GM12878 (cell line): ENCODE results near the gene DEFB124. TPM values are rescaled to one million over a fixed set of nuclear protein-coding genes. Genes with fewer than 3 reads are reported as not detected.
A peak's percentile ranks its signal among the peaks of the same experiment; 100 is the strongest.

ENCODE experiments used
- ATAC-seq: fragments of 200-7000 bp; cut with Tn5 transposase; 3 replicates; pipeline ENCODE4 v1.9.1; 2020; ENCODE audit warnings: mild to moderate bottlenecking, moderate library complexity
- BruUV-seq: library from RNA; stranded (reverse); fragments of 400-500 nt; replicated peaks from 2 replicates; lab custom pipeline; 2021; lab: Mats Ljungman, UMichigan
- CTCF ChIA-PET: fragments of 300-600 bp; sonication (Branson Sonifier 250); formaldehyde crosslinking; extraction: SDS; loops from one replicate; lab custom pipeline; 2021; ENCODE audit warnings: inconsistent platforms; lab: Yijun Ruan, JAX
- POLR2A ChIA-PET: fragments of 350-600 bp; formaldehyde crosslinking; extraction: SDS; loops from one replicate; lab custom pipeline; 2021; ENCODE audit warnings: inconsistent platforms; lab: Charles Lee
- RAD21 ChIA-PET: fragments of 300-600 bp; sonication (Branson Sonifier 250); formaldehyde crosslinking; loops from one replicate; lab custom pipeline; 2023; ENCODE audit warnings: antibody characterized with exemption; ENCODE audit not compliant: unreplicated experiment; lab: Charles Lee
- SMC1A ChIA-PET: fragments of 300-600 bp; sonication (Branson Sonifier 250); formaldehyde crosslinking; loops from one replicate; lab custom pipeline; 2023; ENCODE audit not compliant: unreplicated experiment, uncharacterized antibody; lab: Charles Lee
- DNase-seq: peaks from one replicate; pipeline ENCODE4 v3.0.0-alpha.2; 2011; ENCODE audit warnings: low read depth, low spot score
- FAIRE-seq: peaks from 3 replicates; lab custom pipeline; 2011; peaks lifted over from hg19 to GRCh38; lab: Jason Lieb, UNC
- H2AFZ ChIP-seq: 2 replicates; pipeline ENCODE4 v1.6.0; 2011; ENCODE audit warnings: low read depth, low read length, control low read depth; ENCODE audit not compliant: control insufficient read depth
- H3K27ac ChIP-seq: 2 replicates; pipeline ENCODE4 v1.5.1; 2011; ENCODE audit warnings: control low read depth; ENCODE audit not compliant: control insufficient read depth, insufficient read depth
- H3K27me3 ChIP-seq, 2 experiments: replicated peaks in 1 of 2; 2 replicates each; pipeline versions ENCODE4 v1.6.0 to v1.6.1; 2011; ENCODE audit warnings: low read length in 1 of 2; ENCODE audit not compliant: control insufficient read depth in 2 of 2, insufficient read depth in 2 of 2
- H3K36me3 ChIP-seq, 2 experiments: 2 replicates each; pipeline ENCODE4 v1.5.1; 2011; ENCODE audit warnings: low read length in 1 of 2; ENCODE audit not compliant: control insufficient read depth in 2 of 2, insufficient read depth in 2 of 2
- H3K4me1 ChIP-seq: 2 replicates; pipeline ENCODE4 v1.6.1; 2011; ENCODE audit warnings: mild to moderate bottlenecking, low read length, moderate library complexity, mixed read lengths; ENCODE audit not compliant: control insufficient read depth, insufficient read depth
- H3K4me2 ChIP-seq: 2 replicates; pipeline ENCODE4 v1.6.0; 2011; ENCODE audit warnings: control low read depth; ENCODE audit not compliant: control insufficient read depth, insufficient read depth
- H3K4me3 ChIP-seq: fragments of 200-600 bp; sonication (generic); 2 replicates; pipeline ENCODE4 v1.5.1; 2016
- H3K79me2 ChIP-seq: 2 replicates; pipeline ENCODE4 v1.6.0; 2011; ENCODE audit warnings: low read length; ENCODE audit not compliant: control insufficient read depth, insufficient read depth
- H3K9ac ChIP-seq: 2 replicates; pipeline ENCODE4 v1.8.0; 2011; ENCODE audit warnings: low read length, control low read depth, mixed read lengths; ENCODE audit not compliant: control insufficient read depth, insufficient read depth
- H3K9me3 ChIP-seq: replicated peaks from 3 replicates; pipeline ENCODE4 v1.5.1; 2011; ENCODE audit warnings: mild to moderate bottlenecking, low read length; ENCODE audit not compliant: control insufficient read depth, insufficient read depth
- H4K20me1 ChIP-seq: 2 replicates; pipeline ENCODE4 v1.6.0; 2011; ENCODE audit not compliant: control insufficient read depth, insufficient read depth
- CBX5 ChIP-seq: sonication (generic); IDR thresholded peaks from 2 replicates; pipeline ENCODE4 v1.6.1; 2016; ENCODE audit warnings: low read depth, moderate library complexity, mild to moderate bottlenecking, inconsistent platforms
- CTCF ChIP-seq, 3 experiments: IDR thresholded peaks in 2 of 3; conservative IDR thresholded peaks in 1 of 3; 2 replicates each; pipeline ENCODE4 v1.5.1; 2011; ENCODE audit warnings: low read depth in 3 of 3, low read length in 3 of 3, mild to moderate bottlenecking in 3 of 3, control low read depth in 2 of 3, moderate library complexity in 2 of 3, inconsistent platforms in 1 of 3, mixed read lengths in 1 of 3; ENCODE audit not compliant: control insufficient read depth in 2 of 3, insufficient read depth in 1 of 3; ENCODE audit errors: extremely low read depth in 1 of 3
- JUND ChIP-seq: IDR thresholded peaks from 2 replicates; pipeline ENCODE4 v1.6.1; 2012; ENCODE audit warnings: low read depth, mild to moderate bottlenecking, low read length, improper control_type of control experiment, moderate library complexity
- PAX5 ChIP-seq: IDR thresholded peaks from 2 replicates; pipeline ENCODE4 v1.6.1; 2011; ENCODE audit warnings: low read depth, low read length, borderline replicate concordance
- POU2F2 ChIP-seq: IDR thresholded peaks from 3 replicates; pipeline ENCODE4 v1.6.1; 2011; ENCODE audit warnings: low read depth, mild to moderate bottlenecking, low read length, borderline replicate concordance
- STAT1 ChIP-seq: fragments of 450-650 bp; conservative IDR thresholded peaks from 2 replicates; pipeline ENCODE4 v1.6.1; 2014; ENCODE audit warnings: antibody characterized with exemption, mild to moderate bottlenecking
- TAF1 ChIP-seq: IDR thresholded peaks from 2 replicates; pipeline ENCODE4 v1.6.1; 2011; ENCODE audit warnings: mild to moderate bottlenecking, low read depth, low read length, borderline replicate concordance
- ZNF274 ChIP-seq: IDR thresholded peaks from one replicate; pipeline ENCODE4 v1.8.0; 2011; ENCODE audit not compliant: insufficient read length, insufficient read depth
- WGBS: methylation state at CpG from one replicate; pipeline ENCODE4 v1.1.6; 2016; ENCODE audit warnings: low lambda C conversion rate; ENCODE audit not compliant: insufficient replicate concordance, insufficient coverage; ENCODE audit errors: missing lambda C conversion rate; 5-methylcytosine and 5-hydroxymethylcytosine counted together
- in situ Hi-C: fragments of 300-500 bp; cut with MboI; formaldehyde crosslinking; loops from 9 replicates; pipeline ENCODE4 v1.14.3; 2018; ENCODE audit warnings: mixed read lengths
- intact Hi-C: fragments of 100-400 bp; cut with micrococcal nuclease; formaldehyde crosslinking; loops from one replicate; pipeline ENCODE4 v1.14.2; 2022; ENCODE audit not compliant: unreplicated experiment
- polyA plus RNA-seq, 11 experiments: library from polyadenylated mRNA; depleted of rRNA in 4 of 11; unstranded in 6 of 11; stranded (reverse) in 5 of 11; fragments of >200 nt; fragmentation: Nextera tagmentation in 4 of 11; fragmentation: Illumina TruSeq in 1 of 11; extraction: Ambion mirVana in 4 of 11; extraction: Trizol in 1 of 11; gene quantifications; 1 replicate in 1 of 11; 2 replicates in 10 of 11; pipeline versions ENCODE4 v1.2.1 to v1.2.3, GENCODE V29; 2011 to 2016; ENCODE audit warnings: inconsistent platforms in 2 of 11, missing spikeins in 2 of 11, low read depth in 1 of 11
- total RNA-seq, 4 experiments: library from RNA; depleted of rRNA in 3 of 4; stranded (reverse); fragments of >200 nt in 3 of 4; fragmentation: Illumina TruSeq in 1 of 4; extraction: Trizol in 1 of 4; gene quantifications; 2 replicates each; pipeline versions ENCODE4 v1.2.1 to v1.2.3, GENCODE V29; 2013 to 2021
- TF ChIP-seq, protein P1 (sequence below): fragments of 450-650 bp; IDR thresholded peaks from 2 replicates; pipeline ENCODE4 v1.6.1; 2018; ENCODE audit warnings: mild to moderate bottlenecking, low read depth, moderate library complexity; ENCODE audit not compliant: partially characterized antibody
- TF ChIP-seq, protein P2 (sequence below): IDR thresholded peaks from 2 replicates; pipeline ENCODE4 v1.6.1; 2012; ENCODE audit warnings: low read length, inconsistent platforms
- TF ChIP-seq, protein P3 (sequence below): fragments of 450-650 bp; IDR thresholded peaks from 2 replicates; pipeline ENCODE4 v1.6.1; 2017; ENCODE audit warnings: low read depth, mild to moderate bottlenecking, moderate library complexity

The DEFB124 gene
- total and polyA plus RNA-seq, 10 of the 15 experiments (the other 5 are each of a cell fraction or from before 2014, with no cell fraction given): not detected

DNA sequence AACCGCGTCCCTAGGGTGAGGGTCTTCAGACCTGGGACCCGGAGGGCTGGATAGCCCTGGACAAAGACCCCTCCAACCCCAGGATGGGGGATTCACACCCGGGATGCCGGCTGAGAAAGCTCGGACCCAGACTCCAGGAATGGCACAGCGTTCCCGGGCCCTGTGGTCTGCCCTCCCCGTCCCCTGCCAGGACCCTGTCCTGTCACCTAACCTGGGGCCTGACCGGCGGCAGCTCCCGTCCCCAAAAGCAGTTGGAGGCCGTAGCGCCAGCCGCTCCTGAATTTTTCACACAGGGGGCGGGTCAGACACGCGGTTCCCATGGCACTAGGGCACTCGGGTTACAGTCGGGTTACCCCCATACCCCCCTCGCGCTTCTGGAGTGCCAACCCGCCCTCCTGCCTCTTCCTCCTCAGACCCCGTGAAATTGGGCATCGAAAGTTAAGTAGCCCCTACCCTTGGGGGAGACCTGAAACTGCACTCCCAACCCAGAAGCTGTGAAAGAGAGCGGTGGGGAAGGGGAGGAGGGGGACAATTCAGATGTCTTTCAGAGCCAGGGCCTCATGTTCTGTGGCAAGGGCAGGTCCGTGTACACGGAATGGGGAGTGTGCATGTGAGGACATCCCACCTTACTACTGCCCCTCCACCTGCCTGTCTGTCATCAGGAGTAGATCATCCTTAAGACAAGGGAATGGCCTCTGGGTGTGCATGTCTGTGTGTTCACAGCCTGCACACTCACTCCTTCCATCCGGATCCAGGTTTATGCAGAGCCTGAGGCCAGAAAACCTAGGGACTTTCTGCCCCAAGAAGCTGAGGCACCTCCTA is 756 bp upstream of the DEFB124 start:
- ATAC-seq (no peak), FAIRE-seq (no peak), DNase-seq (no peak)
- Histone ChIP-seq H3K4me2 (0 out of 2 replicates have a peak overlapping the region, but pooled peaks have one; percentile 9), H2AFZ (no peak overlapping the region), H3K9me3 (no peaks in the 10 kb centered on the region), H3K36me3 (no peaks in the 10 kb centered on the region)
- POLR2A ChIA-PET: no interaction called here
- in situ Hi-C loops: no loop called here
- RAD21 ChIA-PET: no interaction called here
- TF ChIP-seq CBX5 (no peak), ZNF274 (no peak), POU2F2 (no peak), JUND (no peak), TAF1 (no peak), STAT1 (no peak), PAX5 (no peak), CTCF (IDR thresholded peaks at IDR 0.05 in 2 of 3, conservative IDR thresholded peaks at IDR 0.05 in 1 of 3; ENCODE audit: control insufficient read depth in 2 of 3, extremely low read depth in 1 of 3, insufficient read depth in 1 of 3, low read depth in 3 of 3, low read length in 3 of 3) (no peak)
- TF ChIP-seq, protein P1, sequence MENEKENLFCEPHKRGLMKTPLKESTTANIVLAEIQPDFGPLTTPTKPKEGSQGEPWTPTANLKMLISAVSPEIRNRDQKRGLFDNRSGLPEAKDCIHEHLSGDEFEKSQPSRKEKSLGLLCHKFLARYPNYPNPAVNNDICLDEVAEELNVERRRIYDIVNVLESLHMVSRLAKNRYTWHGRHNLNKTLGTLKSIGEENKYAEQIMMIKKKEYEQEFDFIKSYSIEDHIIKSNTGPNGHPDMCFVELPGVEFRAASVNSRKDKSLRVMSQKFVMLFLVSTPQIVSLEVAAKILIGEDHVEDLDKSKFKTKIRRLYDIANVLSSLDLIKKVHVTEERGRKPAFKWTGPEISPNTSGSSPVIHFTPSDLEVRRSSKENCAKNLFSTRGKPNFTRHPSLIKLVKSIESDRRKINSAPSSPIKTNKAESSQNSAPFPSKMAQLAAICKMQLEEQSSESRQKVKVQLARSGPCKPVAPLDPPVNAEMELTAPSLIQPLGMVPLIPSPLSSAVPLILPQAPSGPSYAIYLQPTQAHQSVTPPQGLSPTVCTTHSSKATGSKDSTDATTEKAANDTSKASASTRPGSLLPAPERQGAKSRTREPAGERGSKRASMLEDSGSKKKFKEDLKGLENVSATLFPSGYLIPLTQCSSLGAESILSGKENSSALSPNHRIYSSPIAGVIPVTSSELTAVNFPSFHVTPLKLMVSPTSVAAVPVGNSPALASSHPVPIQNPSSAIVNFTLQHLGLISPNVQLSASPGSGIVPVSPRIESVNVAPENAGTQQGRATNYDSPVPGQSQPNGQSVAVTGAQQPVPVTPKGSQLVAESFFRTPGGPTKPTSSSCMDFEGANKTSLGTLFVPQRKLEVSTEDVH: no peak
- TF ChIP-seq, protein P2, sequence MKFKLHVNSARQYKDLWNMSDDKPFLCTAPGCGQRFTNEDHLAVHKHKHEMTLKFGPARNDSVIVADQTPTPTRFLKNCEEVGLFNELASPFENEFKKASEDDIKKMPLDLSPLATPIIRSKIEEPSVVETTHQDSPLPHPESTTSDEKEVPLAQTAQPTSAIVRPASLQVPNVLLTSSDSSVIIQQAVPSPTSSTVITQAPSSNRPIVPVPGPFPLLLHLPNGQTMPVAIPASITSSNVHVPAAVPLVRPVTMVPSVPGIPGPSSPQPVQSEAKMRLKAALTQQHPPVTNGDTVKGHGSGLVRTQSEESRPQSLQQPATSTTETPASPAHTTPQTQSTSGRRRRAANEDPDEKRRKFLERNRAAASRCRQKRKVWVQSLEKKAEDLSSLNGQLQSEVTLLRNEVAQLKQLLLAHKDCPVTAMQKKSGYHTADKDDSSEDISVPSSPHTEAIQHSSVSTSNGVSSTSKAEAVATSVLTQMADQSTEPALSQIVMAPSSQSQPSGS: no peak
- TF ChIP-seq, protein P3, sequence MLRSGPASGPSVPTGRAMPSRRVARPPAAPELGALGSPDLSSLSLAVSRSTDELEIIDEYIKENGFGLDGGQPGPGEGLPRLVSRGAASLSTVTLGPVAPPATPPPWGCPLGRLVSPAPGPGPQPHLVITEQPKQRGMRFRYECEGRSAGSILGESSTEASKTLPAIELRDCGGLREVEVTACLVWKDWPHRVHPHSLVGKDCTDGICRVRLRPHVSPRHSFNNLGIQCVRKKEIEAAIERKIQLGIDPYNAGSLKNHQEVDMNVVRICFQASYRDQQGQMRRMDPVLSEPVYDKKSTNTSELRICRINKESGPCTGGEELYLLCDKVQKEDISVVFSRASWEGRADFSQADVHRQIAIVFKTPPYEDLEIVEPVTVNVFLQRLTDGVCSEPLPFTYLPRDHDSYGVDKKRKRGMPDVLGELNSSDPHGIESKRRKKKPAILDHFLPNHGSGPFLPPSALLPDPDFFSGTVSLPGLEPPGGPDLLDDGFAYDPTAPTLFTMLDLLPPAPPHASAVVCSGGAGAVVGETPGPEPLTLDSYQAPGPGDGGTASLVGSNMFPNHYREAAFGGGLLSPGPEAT: no peak
- TF ChIP-seq, all 136 proteins: peak for 0
- CTCF ChIA-PET: interaction anchor here (1.3 to 2.7 kb wide), 2 partner anchors 26 to 28 kb away, joined by 4 to 18 read pairs; no protein-coding TSS in a partner anchor
- Histone ChIP-seq H3K27me3 (peaks cover 10 to 13% of the 10 kb centered on the region in 2 experiments), H3K4me3 (no peak overlapping the region), H3K4me1 (peaks cover 4% of the 10 kb centered on the region), H4K20me1 (no peaks in the 10 kb centered on the region), H3K27ac (no peak overlapping the region), H3K9ac (no peak overlapping the region), H3K79me2 (no peaks in the 10 kb centered on the region)
- intact Hi-C loops: no loop called here
- WGBS: 13% methylated on average over 29 of the region's 29 CpGs
- SMC1A ChIA-PET: no interaction called here
- BruUV-seq: no TSS peak
